Vagina (tissue), 2 donors: ENCODE data around the gene KRT3.

Experiments
- CTCF ChIP-seq, 3 experiments: fragments of 450-650 bp in 2 of 3; fragments of 200-600 bp in 1 of 3; sonication (generic) in 1 of 3; IDR thresholded peaks; one replicate each; pipeline ENCODE4 v1.5.1; 2017 to 2019; ENCODE audit warnings: antibody characterized with exemption in 3 of 3, mild to moderate bottlenecking in 2 of 3, moderate library complexity in 2 of 3
- POLR2A ChIP-seq, 2 donors: fragments of 450-650 bp; IDR thresholded peaks; one replicate each; pipeline ENCODE4 v1.6.1; 2017; ENCODE audit warnings: antibody characterized with exemption in 2 of 2, mild to moderate bottlenecking in 2 of 2, moderate library complexity in 2 of 2
- POLR2AphosphoS5 ChIP-seq, 2 donors: sonication (generic); formaldehyde crosslinking; IDR thresholded peaks; one replicate each; pipeline ENCODE4 v1.9.0; 2017; ENCODE audit warnings: antibody characterized with exemption in 2 of 2, mild to moderate bottlenecking in 2 of 2, low read depth in 1 of 2; ENCODE audit not compliant: insufficient read depth in 1 of 2

DNA sequence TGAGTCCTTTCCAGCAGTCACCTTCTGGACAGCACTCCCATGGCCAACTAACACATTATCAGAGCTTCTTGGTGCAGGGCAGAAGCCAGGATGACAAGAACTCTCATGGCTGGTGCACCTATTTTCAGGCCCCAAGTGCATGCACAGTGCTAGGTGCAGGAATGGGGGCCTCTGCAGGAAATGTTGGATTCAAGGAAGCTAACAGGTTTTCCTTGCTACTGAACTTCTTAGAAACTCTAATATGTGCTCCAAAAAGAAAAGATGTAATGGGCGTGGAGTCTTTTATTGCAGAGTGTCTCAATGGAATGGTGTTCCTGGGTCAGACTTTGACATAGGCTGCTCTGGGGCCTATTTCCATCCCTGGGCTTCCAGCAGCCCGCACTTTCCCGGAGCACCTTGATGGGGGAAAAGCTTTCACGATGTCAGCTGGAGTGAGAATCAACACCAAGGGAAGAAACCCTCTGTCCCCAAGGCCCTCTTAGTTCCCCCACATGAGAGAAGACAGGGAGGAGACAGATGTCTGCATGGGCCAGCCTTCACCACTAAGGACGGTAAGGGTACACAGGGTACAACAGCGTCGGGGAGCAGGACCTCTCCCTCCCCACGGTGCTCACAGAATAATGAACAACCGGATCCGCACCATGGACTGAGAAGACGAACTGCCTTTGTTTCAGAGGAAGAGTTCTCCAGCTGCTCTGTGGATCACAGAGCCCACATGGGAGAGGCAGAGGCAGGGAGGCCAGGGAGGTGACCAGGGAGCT is 6.9 kb downstream of the KRT3 start:
- TF ChIP-seq CTCF (IDR thresholded peaks at IDR 0.05), result no peak
- TF ChIP-seq POLR2A (IDR thresholded peaks at IDR 0.05), result no peak
- TF ChIP-seq POLR2AphosphoS5 (IDR thresholded peaks at IDR 0.05; ENCODE audit: insufficient read depth in 1 of 2, low read depth in 1 of 2), result no peak
